Neural progenitor cell (in vitro differentiated cells): ENCODE measurements around the gene SMTNL2.
"Not testable (repeated sequence)": the region's sequence is repeated elsewhere in the genome, so short reads cannot be mapped to it uniquely, and the experiment has no call there.

ENCODE experiments used
- EZH2phosphoT487 ChIP-seq: fragments of 200-600 bp; sonication (generic); IDR thresholded peaks from 2 replicates; pipeline ENCODE4 v1.6.1; 2017; ENCODE audit warnings: antibody characterized with exemption
- TF ChIP-seq, protein P1 (sequence below): fragments of 200-600 bp; sonication (generic); IDR thresholded peaks from 2 replicates; pipeline ENCODE4 v1.5.1; 2017; ENCODE audit warnings: antibody characterized with exemption, mild to moderate bottlenecking

DNA sequence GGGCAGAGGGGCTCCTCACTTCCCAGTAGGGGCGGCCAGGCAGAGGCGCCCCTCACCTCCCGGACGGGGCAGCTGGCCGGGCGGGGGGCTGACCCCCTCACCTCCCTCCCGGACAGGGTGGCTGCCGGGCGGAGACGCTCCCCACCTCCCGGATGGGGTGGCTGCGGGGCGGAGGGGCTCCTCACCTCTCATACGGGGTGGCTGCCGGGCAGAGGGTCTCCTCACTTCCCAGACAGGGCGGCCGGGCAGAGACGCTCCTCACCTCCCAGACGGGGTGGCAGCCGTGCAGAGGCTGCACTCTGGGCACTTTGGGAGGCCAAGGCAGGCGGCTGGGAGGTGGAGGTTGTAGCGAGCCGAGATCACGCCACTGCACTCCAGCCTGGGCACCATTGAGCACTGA, 6.0 kb upstream of the SMTNL2 start:
- TF ChIP-seq, protein P1, sequence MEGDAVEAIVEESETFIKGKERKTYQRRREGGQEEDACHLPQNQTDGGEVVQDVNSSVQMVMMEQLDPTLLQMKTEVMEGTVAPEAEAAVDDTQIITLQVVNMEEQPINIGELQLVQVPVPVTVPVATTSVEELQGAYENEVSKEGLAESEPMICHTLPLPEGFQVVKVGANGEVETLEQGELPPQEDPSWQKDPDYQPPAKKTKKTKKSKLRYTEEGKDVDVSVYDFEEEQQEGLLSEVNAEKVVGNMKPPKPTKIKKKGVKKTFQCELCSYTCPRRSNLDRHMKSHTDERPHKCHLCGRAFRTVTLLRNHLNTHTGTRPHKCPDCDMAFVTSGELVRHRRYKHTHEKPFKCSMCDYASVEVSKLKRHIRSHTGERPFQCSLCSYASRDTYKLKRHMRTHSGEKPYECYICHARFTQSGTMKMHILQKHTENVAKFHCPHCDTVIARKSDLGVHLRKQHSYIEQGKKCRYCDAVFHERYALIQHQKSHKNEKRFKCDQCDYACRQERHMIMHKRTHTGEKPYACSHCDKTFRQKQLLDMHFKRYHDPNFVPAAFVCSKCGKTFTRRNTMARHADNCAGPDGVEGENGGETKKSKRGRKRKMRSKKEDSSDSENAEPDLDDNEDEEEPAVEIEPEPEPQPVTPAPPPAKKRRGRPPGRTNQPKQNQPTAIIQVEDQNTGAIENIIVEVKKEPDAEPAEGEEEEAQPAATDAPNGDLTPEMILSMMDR = not testable (repeated sequence)
- not testable (repeated sequence) for TF ChIP-seq EZH2phosphoT487
